Smooth muscle cell (in vitro differentiated cells): ENCODE data around the gene JUNB. TPM values are rescaled to one million over a fixed set of nuclear protein-coding genes. Genes with fewer than 3 reads are reported as not detected.
A peak's percentile ranks its signal among the peaks of the same experiment; 100 is the strongest.

Experiments used
- DNase-seq: peaks from one replicate; lab custom pipeline; 2025; ENCODE audit not compliant: unreplicated experiment; lab: John Stamatoyannopoulos, UW
- H2AFZ ChIP-seq: fragments of 200-600 bp; sonication (generic); 2 replicates; pipeline ENCODE4 v1.6.0; 2016; ENCODE audit warnings: antibody characterized with exemption, low read depth, mild to moderate bottlenecking
- H3F3A ChIP-seq: fragments of 200-600 bp; sonication (generic); 2 replicates; pipeline ENCODE4 v1.6.0; 2017; ENCODE audit warnings: antibody characterized with exemption, low read depth
- H3K27ac ChIP-seq: fragments of 200-600 bp; sonication (generic); 2 replicates; pipeline ENCODE4 v1.5.1; 2016; ENCODE audit warnings: low read depth, mild to moderate bottlenecking
- H3K27me3 ChIP-seq: fragments of 200-600 bp; sonication (generic); 2 replicates; pipeline ENCODE4 v1.6.1; 2016; ENCODE audit warnings: low read depth, mild to moderate bottlenecking
- H3K36me3 ChIP-seq: fragments of 200-600 bp; sonication (generic); 2 replicates; pipeline ENCODE4 v1.5.1; 2016; ENCODE audit warnings: low read depth
- H3K4me1 ChIP-seq: fragments of 200-600 bp; sonication (generic); 2 replicates; pipeline ENCODE4 v1.5.1; 2016; ENCODE audit warnings: low read depth
- H3K4me2 ChIP-seq: fragments of 200-600 bp; sonication (generic); 2 replicates; pipeline ENCODE4 v1.6.0; 2016; ENCODE audit warnings: mild to moderate bottlenecking
- H3K4me3 ChIP-seq: fragments of 200-600 bp; sonication (generic); 2 replicates; pipeline ENCODE4 v1.5.1; 2016; ENCODE audit warnings: mild to moderate bottlenecking
- H3K79me2 ChIP-seq: fragments of 200-600 bp; sonication (generic); 2 replicates; pipeline ENCODE4 v1.6.0; 2016; ENCODE audit warnings: low read depth, mild to moderate bottlenecking
- H3K9ac ChIP-seq: fragments of 200-600 bp; sonication (generic); 2 replicates; pipeline ENCODE4 v1.6.0; 2016; ENCODE audit warnings: low read depth
- H3K9me3 ChIP-seq: fragments of 200-600 bp; sonication (generic); replicated peaks from 2 replicates; pipeline ENCODE4 v1.5.1; 2016; ENCODE audit warnings: low read depth
- H4K20me1 ChIP-seq: fragments of 200-600 bp; sonication (generic); 2 replicates; pipeline ENCODE4 v1.6.0; 2016; ENCODE audit warnings: low read depth
- CTCF ChIP-seq: fragments of 200-600 bp; sonication (generic); IDR thresholded peaks from 2 replicates; pipeline ENCODE4 v1.5.1; 2017; ENCODE audit warnings: borderline replicate concordance, mild to moderate bottlenecking, antibody characterized with exemption; ENCODE audit not compliant: insufficient read depth, poor library complexity, severe bottlenecking
- WGBS: methylation state at CpG from one replicate; pipeline ENCODE4 v1.1.7; 2016; ENCODE audit warnings: low lambda C conversion rate; 5-methylcytosine and 5-hydroxymethylcytosine counted together
- polyA plus RNA-seq: library from polyadenylated mRNA; unstranded; fragments of >200 nt; fragmentation: Nextera tagmentation; extraction: Ambion mirVana; gene quantifications from 2 replicates; pipeline ENCODE4 v1.2.1, GENCODE V29; 2016
- total RNA-seq: library from RNA; depleted of rRNA; stranded (reverse); fragments of >200 nt; gene quantifications from 2 replicates; pipeline ENCODE4 v1.2.3, GENCODE V29; 2014

The JUNB gene
- total and polyA plus RNA-seq, 2 experiments from 2014 or later, result 687 to 1,575 TPM

- DNase-seq, result peak; percentile 33
- TF ChIP-seq CTCF, result peak; percentile 62
Observed at GRCh38 chr19:12766051-12766521, 25.2 kb upstream of the JUNB start.

GRCh38 chr19:12767150-12767549 is 24.1 kb upstream of the JUNB start:
- Histone ChIP-seq H3K9me3 (no peaks in the 10 kb centered on the region), H3K79me2 (no peaks in the 10 kb centered on the region), H3K27me3 (no peaks in the 10 kb centered on the region), H3K4me2 (no peak overlapping the region), H3K4me3 (no peak overlapping the region), H3K9ac (no peak overlapping the region), H3K4me1 (peaks cover 6% of the 10 kb centered on the region), H3F3A (no peaks in the 10 kb centered on the region), H4K20me1 (no peaks in the 10 kb centered on the region), H2AFZ (no peak overlapping the region), H3K36me3 (no peaks in the 10 kb centered on the region), H3K27ac (no peak overlapping the region)
- no peak for TF ChIP-seq CTCF
- 95% methylated on average over 7 of the region's 11 CpGs for WGBS
- no peak for DNase-seq

More at GRCh38 chr19:12766051-12766521, 25.2 kb upstream of the JUNB start:
- H3K4me1 ChIP-seq, result peaks cover 6% of the 10 kb centered on the region
- H2AFZ ChIP-seq, result no peak overlapping the region
- peak overlapping the region; percentile 80 for H3K4me2 ChIP-seq
- no peaks in the 10 kb centered on the region for H3K9me3 ChIP-seq
- no peak overlapping the region for H3K27ac ChIP-seq
- no peaks in the 10 kb centered on the region for H3K79me2 ChIP-seq
- peak overlapping the region; percentile 58 for H3K4me3 ChIP-seq
- H4K20me1 ChIP-seq, result no peaks in the 10 kb centered on the region
- H3K36me3 ChIP-seq, result no peaks in the 10 kb centered on the region
- H3F3A ChIP-seq, result no peaks in the 10 kb centered on the region
- 52% methylated on average over 26 of the region's 30 CpGs for WGBS
- H3K9ac ChIP-seq, result no peak overlapping the region
- H3K27me3 ChIP-seq, result no peaks in the 10 kb centered on the region

- no peaks in the 10 kb centered on the region for H3F3A ChIP-seq
- H3K4me3 ChIP-seq, result no peak overlapping the region
- no peak overlapping the region for H3K4me2 ChIP-seq
- DNase-seq, result no peak
- H3K9ac ChIP-seq, result no peak overlapping the region
- no peaks in the 10 kb centered on the region for H3K27me3 ChIP-seq
- no peaks in the 10 kb centered on the region for H3K79me2 ChIP-seq
- H3K27ac ChIP-seq, result no peak overlapping the region
- H4K20me1 ChIP-seq, result no peaks in the 10 kb centered on the region
- H3K4me1 ChIP-seq, result peaks cover 6% of the 10 kb centered on the region
- 96% methylated on average over 15 of the region's 15 CpGs for WGBS
- no peak for TF ChIP-seq CTCF
- no peak overlapping the region for H2AFZ ChIP-seq
- no peaks in the 10 kb centered on the region for H3K9me3 ChIP-seq
- no peaks in the 10 kb centered on the region for H3K36me3 ChIP-seq
Observed at GRCh38 chr19:12767666-12768065, 23.6 kb upstream of the JUNB start.

- H3F3A ChIP-seq, result peaks cover 13% of the 10 kb centered on the region
- H3K4me2 ChIP-seq, result peak overlapping the region; percentile 12
- no peak overlapping the region for H3K4me3 ChIP-seq
- no peak overlapping the region for H2AFZ ChIP-seq
- H4K20me1 ChIP-seq, result no peaks in the 10 kb centered on the region
- no peak for TF ChIP-seq CTCF
- 44% methylated on average over 13 of the region's 37 CpGs for WGBS
- H3K27me3 ChIP-seq, result no peaks in the 10 kb centered on the region
- H3K9me3 ChIP-seq, result no peaks in the 10 kb centered on the region
- no peaks in the 10 kb centered on the region for H3K79me2 ChIP-seq
- H3K9ac ChIP-seq, result no peak overlapping the region
- H3K27ac ChIP-seq, result no peak overlapping the region
- peaks cover 7% of the 10 kb centered on the region for H3K4me1 ChIP-seq
- H3K36me3 ChIP-seq, result no peaks in the 10 kb centered on the region
- DNase-seq, result no peak
Observed at GRCh38 chr19:12769689-12770088, 21.6 kb upstream of the JUNB start.
